GM18867 (cell line): Measurements from ENCODE around the gene MYEF2.

ENCODE experiments used
- ATAC-seq: cut with Tn5 transposase; IDR thresholded peaks from one replicate; pipeline ENCODE4 v1.9.1; 2021; ENCODE audit warnings: mild to moderate bottlenecking, moderate library complexity; ENCODE audit not compliant: unreplicated experiment

Gene MYEF2

DNA sequence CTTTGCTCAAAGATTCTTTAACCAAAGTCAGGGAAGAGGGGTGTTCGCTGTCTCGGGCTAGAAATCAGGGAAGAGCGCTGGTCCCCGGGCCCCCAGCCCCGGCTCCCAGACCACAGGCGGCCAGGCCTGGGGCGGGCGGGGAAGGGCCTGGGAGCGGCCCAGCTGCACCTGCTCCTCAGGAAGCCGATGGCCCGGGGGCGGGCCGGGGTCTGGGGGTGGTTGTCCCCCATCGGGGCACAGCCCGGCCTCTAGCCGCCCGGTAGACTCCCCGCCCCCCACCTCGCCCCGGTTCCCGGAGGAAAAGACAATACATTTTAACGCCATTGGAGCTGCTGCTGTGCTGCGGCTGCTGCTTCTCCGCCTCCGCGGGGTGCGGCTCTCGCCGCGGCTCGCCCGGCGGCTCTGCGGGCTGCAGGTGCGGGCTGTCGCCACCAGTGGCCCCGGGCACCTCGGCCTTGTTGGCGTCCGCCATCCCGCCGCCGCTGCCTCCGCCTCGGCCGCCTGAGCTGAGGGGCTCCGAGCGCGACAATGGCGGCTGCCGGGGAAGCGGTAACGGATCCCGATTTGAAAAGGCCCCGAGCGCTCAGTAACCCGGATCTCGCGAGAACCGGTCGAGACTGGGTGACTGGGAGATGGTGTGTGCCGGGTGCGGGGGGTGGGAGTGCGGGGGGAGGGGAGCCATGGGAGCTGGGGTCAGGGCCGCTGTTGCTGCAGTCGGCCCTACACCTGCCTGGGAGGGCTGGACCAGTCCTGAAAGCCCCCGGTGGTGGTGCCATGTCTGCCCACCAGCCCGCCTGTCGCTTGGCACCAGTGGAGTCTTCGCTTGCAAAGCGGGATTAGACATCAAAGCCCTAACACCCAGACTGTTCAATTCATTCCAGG, at the start of gene MYEF2:
Gene MYEF2 (minus strand): TSS at position 530 of the 882 bp plus-strand sequence. CDS start 58 bp downstream, at position 472.
- ATAC-seq, result peak; percentile 82

DNA sequence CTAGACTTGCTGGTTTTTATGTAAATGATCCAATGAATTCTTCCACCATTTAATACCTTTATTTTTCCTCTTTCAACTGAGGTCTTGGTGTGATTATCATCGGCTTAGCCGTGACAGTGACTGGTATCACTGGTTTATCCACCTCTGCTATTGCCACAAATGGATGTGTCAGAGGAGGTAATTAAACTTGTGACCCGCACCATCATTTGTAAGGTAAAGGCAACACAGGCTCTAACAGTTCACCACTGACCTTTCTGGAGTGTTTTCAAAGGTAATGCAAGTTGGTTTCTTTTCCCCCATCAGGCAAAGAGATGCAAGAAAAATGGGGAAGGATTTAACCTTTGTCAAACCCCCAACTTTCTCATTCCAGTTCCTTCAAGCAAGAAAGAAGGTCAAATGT, 47.7 kb upstream of the MYEF2 start:
- no peak for ATAC-seq

GRCh38 chr15:48222627-48223026, 44.5 kb upstream of the MYEF2 start:
- no peak for ATAC-seq

DNA sequence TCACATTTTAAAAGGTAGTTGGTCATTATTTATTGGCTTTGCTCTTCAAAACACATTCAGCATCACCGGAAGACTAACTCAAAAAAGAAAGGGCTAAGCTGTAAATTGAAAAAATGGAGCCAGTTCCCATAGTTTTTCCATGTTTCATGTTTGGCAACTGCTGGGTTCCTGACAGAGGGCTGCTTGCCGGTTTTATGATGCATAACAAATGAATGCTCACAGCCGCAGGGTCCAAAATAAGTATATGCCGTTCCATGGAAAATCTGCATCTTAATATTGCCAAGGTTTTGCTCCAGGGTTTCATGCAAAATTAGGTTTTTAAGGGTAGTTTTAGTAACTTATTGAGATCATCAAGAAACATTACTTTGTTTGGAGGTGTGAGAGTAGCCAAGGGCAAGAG, 43.8 kb upstream of the MYEF2 start:
- no peak for ATAC-seq

GRCh38 chr15:48221261-48221660, 43.2 kb upstream of the MYEF2 start:
- no peak for ATAC-seq

DNA sequence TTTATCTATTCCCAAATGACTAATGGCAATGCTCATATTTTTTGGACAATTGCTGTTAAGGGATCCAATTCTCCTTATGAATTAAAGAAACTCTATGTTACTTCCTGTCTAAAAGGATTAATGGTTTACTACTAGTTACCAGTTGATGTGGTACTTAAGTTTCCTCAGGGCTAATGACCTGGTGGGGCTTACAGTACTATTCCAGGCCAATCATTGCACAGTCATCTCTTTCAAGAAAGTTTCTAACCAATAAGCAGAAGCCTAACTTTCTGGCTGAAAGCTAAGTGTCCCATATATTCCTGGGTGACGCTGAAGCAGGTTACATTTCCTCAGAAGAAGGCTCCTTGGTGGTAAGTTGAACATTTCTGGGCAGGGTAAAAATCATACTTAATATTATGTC, 27.9 kb upstream of the MYEF2 start, which contains the start of gene SLC12A1:
Gene SLC12A1 (plus strand): TSS at position 322 of the 400 bp plus-strand sequence. CDS start 1,418 bp downstream, outside the sequence.
- ATAC-seq, result no peak

DNA sequence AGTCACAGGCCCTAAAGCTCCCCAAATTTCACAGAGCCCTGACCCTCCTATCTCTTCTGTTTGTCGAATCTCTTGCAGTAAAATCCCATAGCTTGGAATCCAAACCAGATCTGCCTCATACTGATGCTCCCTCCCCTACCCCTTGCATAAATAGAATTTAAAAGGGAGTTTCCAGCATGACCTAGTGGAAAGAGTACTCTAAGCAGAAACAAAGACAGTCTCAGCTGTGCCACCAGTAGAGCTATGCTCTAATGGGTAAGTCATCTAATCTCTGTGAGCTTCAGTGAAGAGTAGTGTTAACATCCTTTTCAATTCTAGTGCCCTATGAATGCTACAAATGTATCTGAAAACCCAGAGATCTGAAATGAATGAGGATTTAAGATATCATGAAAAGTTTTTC, 24.0 kb upstream of the MYEF2 start:
- ATAC-seq, result no peak

- no peak for ATAC-seq
These were observed 13.6 kb upstream of the MYEF2 start, which contains the start of gene CTXN2 for GRCh38 chr15:48191574-48192225. Gene CTXN2, plus strand, starts transcription at chr15:48191665. Its CDS starts 9,636 bp downstream, at chr15:48201301.

- no peak for ATAC-seq
These were observed 13.0 kb upstream of the MYEF2 start for GRCh38 chr15:48190932-48191573.

DNA sequence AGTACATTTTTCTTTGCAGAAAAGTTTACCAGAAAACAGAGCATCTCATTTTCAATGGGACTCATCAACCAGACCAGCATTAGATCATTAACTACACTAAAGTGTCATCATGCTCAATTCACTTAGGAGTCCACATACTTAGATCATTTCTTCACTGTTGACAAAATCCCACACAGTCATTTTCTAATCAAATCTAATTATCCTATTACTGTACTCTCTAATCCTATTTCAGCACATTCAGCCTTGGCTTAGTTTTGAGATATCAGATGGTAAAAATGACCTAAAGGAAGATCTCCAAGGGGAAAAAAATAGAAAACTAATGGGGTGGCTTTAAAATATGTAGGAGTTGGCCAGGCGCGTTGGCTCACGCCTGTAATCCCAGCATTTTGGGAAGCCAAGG, 8.2 kb upstream of the MYEF2 start:
- ATAC-seq, result no peak

- ATAC-seq, result no peak
These were observed 7.4 kb upstream of the MYEF2 start for GRCh38 chr15:48185529-48185928.

DNA sequence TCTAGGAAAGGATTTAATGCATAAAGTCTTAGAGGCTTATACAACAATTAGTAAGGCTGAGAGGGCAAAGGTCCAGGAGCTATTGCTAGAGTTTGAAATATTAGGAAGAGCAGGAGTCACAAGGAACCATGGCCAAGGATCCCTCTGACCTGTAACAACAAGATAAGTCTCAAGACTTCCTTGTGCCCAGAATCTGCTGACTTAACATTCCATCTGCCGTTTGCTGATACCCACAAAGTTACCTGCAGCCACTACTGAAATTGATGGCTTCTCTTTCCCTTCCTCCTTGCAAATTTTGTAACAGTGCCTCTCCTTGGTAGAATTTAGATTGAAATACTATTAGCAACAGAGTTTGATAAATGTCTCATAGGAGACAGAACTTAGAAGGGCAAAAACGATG, 4.7 kb upstream of the MYEF2 start:
- ATAC-seq, result no peak

DNA sequence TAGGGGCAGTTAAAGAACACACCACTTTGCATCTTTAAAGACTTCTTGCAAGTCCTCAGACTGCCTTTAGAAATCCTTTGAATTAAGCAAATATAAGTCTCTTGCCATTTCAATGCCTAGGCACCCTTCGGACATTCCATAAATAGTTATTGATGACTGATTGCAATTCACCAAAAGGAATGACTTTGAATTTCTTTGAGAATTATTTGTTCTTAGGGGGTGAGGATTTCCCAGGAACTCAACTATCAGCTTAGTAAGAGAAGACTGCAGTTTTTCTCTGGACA, 495 bp upstream of the MYEF2 start:
- ATAC-seq, result no peak

- peak; percentile 66 for ATAC-seq
These were observed 721 bp downstream of the MYEF2 start for GRCh38 chr15:48177383-48177765.

GRCh38 chr15:48176957-48177356, 1.1 kb downstream of the MYEF2 start:
- ATAC-seq, result no peak

DNA sequence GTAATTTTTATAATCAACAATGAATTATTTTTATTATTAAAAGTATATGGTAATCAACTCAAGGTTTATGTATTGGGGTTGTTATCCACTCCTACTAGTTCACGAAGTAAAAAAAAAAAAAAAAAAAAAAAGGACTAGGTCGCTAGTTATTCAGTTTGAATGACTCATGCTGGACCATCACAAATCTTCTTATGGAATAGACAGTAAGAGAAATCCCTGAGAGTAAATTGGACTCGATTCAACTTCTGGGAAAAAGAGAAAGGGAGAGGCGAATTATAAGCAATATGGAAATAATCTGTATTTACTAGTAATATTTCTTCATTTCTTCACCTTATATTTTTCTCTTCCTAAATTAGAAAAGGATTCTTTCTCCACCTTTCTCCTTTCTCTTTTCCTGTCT, 2.0 kb downstream of the MYEF2 start:
- ATAC-seq, result no peak

GRCh38 chr15:48175126-48175525, 3.0 kb downstream of the MYEF2 start:
- ATAC-seq, result peak; percentile 28

DNA sequence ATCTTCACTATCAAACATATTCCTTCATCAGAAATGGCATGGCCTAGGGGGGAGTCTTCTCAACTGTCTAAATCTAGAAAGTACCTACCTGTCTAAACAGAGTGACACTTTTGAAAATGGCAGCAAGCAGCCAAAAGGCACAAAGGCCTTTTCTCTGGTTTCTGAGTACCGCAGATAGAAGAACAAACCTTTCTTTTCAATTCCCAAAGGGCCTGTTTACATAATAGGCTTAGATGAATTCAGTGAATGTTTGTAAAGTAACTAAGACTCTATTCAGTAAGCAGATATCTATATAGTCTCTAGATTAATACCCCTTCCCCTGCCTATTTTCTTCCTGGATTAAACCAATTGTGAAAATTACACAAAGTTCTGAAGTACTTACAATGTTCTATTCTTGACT, 7.1 kb downstream of the MYEF2 start:
- no peak for ATAC-seq

DNA sequence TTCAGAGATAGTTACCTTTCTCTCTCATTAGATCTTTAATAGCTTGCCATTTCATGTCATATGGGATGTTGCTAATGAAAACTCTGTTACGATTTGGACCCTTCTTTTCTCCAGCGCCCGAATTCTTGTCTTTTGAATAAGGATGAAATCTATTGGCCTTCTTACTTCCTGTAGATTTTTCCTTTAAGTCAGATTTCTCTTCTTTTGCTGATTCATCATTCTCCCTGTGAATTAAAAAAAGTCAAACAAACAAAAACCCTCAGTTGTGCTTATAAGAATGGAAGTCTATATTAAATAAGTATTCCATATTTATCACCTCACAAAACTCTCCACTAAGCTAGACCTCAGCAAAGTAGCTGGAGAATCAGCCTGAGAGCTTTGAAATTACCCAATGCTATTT, 9.5 kb downstream of the MYEF2 start:
- ATAC-seq, result no peak

DNA sequence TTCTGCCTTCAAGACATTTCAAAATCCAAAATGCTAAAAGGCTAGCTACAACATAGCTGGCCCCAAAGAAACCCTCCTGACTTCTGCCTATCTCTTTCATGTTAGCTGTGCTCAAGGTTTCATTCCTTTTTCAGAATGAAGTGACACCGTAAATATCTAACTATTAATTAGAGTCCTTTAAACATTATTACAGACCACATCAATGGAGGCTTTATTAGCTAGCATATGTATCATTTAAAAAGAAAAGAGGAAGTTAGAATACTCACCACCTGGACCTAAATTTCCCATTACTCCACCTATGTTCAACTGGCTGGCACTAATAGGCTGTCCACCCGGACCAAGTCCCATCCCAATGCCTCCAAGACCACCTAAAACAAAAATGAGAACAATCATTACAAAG, 24.6 kb downstream of the MYEF2 start:
- ATAC-seq, result no peak

- no peak for ATAC-seq
These were observed 28.2 kb downstream of the MYEF2 start for GRCh38 chr15:48149858-48150257.

DNA sequence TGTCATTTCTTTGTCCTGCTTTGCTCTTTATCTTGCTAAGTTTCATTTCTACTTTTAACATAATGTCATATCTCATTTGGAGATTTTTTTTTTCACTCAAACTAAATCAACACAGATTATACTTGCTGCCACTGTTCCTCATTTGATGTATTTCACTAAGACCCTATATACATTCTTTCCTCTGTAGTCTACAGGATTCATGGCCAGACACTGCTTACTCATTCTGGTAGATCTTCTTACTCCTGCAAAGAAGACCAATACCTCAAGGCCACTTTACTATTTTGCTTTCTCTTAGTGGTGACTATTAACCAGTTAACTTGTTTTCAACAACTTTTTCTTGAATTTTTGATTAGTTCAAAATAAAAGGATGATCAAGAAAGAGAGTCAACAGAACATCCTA, 30.7 kb downstream of the MYEF2 start:
- no peak for ATAC-seq
